Stimulated activated naive CD8-positive, alpha-beta T cell treated with anti-CD3 and anti-CD28 coated beads, Interleukin-15, Interleukin-2, amounts not matched to agents 100 ng/mL and 50 ng/mL, for 24 hours (primary cell): ENCODE measurements around the gene MED20.

Experiments used
- H3K27ac Mint-ChIP-seq: one replicate; pipeline ENCODE4 v1.8.0; 2021; ENCODE audit warnings: mild to moderate bottlenecking, mixed read lengths
- H3K27me3 Mint-ChIP-seq: one replicate; pipeline ENCODE4 v1.8.0; 2021; ENCODE audit warnings: mixed read lengths
- H3K36me3 Mint-ChIP-seq: one replicate; pipeline ENCODE4 v1.8.0; 2021; ENCODE audit warnings: low read depth, mixed read lengths
- H3K4me1 Mint-ChIP-seq: one replicate; pipeline ENCODE4 v1.8.0; 2021; ENCODE audit warnings: low read depth, mixed read lengths
- H3K4me3 Mint-ChIP-seq: one replicate; pipeline ENCODE4 v1.8.0; 2021; ENCODE audit warnings: mild to moderate bottlenecking, mixed read lengths
- H3K9me3 Mint-ChIP-seq: one replicate; pipeline ENCODE4 v1.8.0; 2021; ENCODE audit warnings: mixed read lengths

The MED20 gene, protein sequence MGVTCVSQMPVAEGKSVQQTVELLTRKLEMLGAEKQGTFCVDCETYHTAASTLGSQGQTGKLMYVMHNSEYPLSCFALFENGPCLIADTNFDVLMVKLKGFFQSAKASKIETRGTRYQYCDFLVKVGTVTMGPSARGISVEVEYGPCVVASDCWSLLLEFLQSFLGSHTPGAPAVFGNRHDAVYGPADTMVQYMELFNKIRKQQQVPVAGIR

DNA sequence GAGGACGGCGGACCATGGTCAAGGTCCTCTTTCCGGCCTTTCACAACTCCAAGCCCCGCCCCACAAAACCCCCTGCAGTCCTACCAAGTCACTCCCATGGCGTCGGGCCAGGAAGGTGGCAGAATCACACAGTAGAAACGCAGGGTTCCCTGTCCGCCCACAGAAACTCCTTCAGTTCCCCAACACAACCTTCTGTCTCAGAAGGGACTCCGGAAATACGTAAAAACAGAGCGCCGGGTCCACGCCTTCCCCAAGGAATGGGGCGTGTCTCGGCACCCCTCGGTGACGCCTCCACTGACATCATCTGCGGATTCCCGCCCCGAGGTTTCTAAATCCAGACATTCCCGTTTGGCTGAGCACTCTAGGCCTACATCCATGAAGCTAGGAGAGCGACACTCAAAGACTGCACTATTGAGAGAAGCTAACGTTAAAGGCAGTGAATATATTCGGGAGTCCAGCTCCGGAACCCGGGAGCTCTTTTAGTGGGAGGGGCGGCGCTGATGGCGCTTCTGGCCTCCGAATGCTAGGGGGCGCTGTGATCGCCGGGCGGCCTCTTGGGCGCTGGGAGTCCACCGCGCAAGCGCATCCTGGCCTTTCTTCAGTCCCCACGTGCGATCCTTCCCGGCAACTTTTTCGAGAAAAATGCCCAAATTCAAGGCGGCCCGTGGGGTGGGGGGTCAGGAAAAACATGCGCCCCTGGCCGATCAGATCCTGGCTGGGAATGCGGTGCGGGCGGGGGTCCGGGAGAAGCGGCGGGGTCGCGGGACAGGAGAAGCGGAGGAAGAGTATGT is at the start of gene MED20, which contains the start of gene BYSL:
MED20 (minus strand) TSS at position 219 of the 791 bp plus-strand sequence; CDS start at position 98, 121 bp downstream.
BYSL (plus strand) TSS at position 579 of the 791 bp plus-strand sequence; CDS start at position 643, 64 bp downstream.
- peak within 1 kb of the TSS; percentile 98 for H3K4me3 Mint-ChIP-seq
- H3K4me1 Mint-ChIP-seq = peaks cover 58% of the 10 kb centered on the region
- peak within 1 kb of the TSS; percentile 100 for H3K27ac Mint-ChIP-seq
- H3K36me3 Mint-ChIP-seq = peaks cover 39% of the 10 kb centered on the region
- H3K27me3 Mint-ChIP-seq = no peaks in the 10 kb centered on the region
- no peaks in the 10 kb centered on the region for H3K9me3 Mint-ChIP-seq

- Mint-ChIP-seq H3K4me1 (peaks cover 94% of the 10 kb centered on the region), H3K36me3 (peaks cover 4% of the 10 kb centered on the region), H3K27ac (peak overlapping the region; percentile 95), H3K27me3 (no peaks in the 10 kb centered on the region), H3K4me3 (peak overlapping the region; percentile 64), H3K9me3 (no peaks in the 10 kb centered on the region)
These were observed 49.5 kb upstream of the MED20 start for GRCh38 chr6:41970436-41970846.

GRCh38 chr6:41967312-41968287 is 46.7 kb upstream of the MED20 start:
- H3K9me3 Mint-ChIP-seq = no peaks in the 10 kb centered on the region
- H3K36me3 Mint-ChIP-seq = peaks cover 8% of the 10 kb centered on the region
- peak overlapping the region; percentile 57 for H3K4me3 Mint-ChIP-seq
- H3K27me3 Mint-ChIP-seq = no peaks in the 10 kb centered on the region
- peaks cover 93% of the 10 kb centered on the region for H3K4me1 Mint-ChIP-seq
- peak overlapping the region; percentile 95 for H3K27ac Mint-ChIP-seq

GRCh38 chr6:41966961-41967311 is 46.0 kb upstream of the MED20 start:
- no peaks in the 10 kb centered on the region for H3K27me3 Mint-ChIP-seq
- peak overlapping the region; percentile 57 for H3K4me3 Mint-ChIP-seq
- H3K36me3 Mint-ChIP-seq = peaks cover 4% of the 10 kb centered on the region
- no peaks in the 10 kb centered on the region for H3K9me3 Mint-ChIP-seq
- H3K4me1 Mint-ChIP-seq = peaks cover 94% of the 10 kb centered on the region
- H3K27ac Mint-ChIP-seq = peak overlapping the region; percentile 95

GRCh38 chr6:41966214-41966920 is 45.4 kb upstream of the MED20 start:
- Mint-ChIP-seq H3K27ac (peak overlapping the region; percentile 95), H3K27me3 (no peaks in the 10 kb centered on the region), H3K36me3 (peaks cover 9% of the 10 kb centered on the region), H3K4me3 (no peak overlapping the region), H3K4me1 (peaks cover 98% of the 10 kb centered on the region), H3K9me3 (no peaks in the 10 kb centered on the region)

GRCh38 chr6:41965429-41966213 is 44.7 kb upstream of the MED20 start:
- Mint-ChIP-seq H3K4me1 (peaks cover 97% of the 10 kb centered on the region), H3K27ac (peak overlapping the region; percentile 95), H3K4me3 (no peak overlapping the region)

GRCh38 chr6:41964201-41964887 is 43.4 kb upstream of the MED20 start:
- peaks cover 95% of the 10 kb centered on the region for H3K4me1 Mint-ChIP-seq
- no peak overlapping the region for H3K4me3 Mint-ChIP-seq
- H3K27me3 Mint-ChIP-seq = no peaks in the 10 kb centered on the region
- no peaks in the 10 kb centered on the region for H3K9me3 Mint-ChIP-seq
- H3K36me3 Mint-ChIP-seq = peaks cover 19% of the 10 kb centered on the region
- H3K27ac Mint-ChIP-seq = peak overlapping the region; percentile 86

More at GRCh38 chr6:41965429-41966213, 44.7 kb upstream of the MED20 start:
- Mint-ChIP-seq H3K27me3 (no peaks in the 10 kb centered on the region), H3K9me3 (no peaks in the 10 kb centered on the region), H3K36me3 (peaks cover 11% of the 10 kb centered on the region)

GRCh38 chr6:41963371-41963770 is 42.4 kb upstream of the MED20 start:
- peak overlapping the region; percentile 86 for H3K27ac Mint-ChIP-seq
- H3K36me3 Mint-ChIP-seq = peaks cover 28% of the 10 kb centered on the region
- peaks cover 4% of the 10 kb centered on the region for H3K9me3 Mint-ChIP-seq
- H3K4me3 Mint-ChIP-seq = no peak overlapping the region
- peaks cover 95% of the 10 kb centered on the region for H3K4me1 Mint-ChIP-seq
- no peaks in the 10 kb centered on the region for H3K27me3 Mint-ChIP-seq

- no peaks in the 10 kb centered on the region for H3K27me3 Mint-ChIP-seq
- H3K27ac Mint-ChIP-seq = peak overlapping the region; percentile 95
- H3K4me1 Mint-ChIP-seq = peaks cover 90% of the 10 kb centered on the region
- H3K4me3 Mint-ChIP-seq = no peak overlapping the region
- H3K9me3 Mint-ChIP-seq = peaks cover 4% of the 10 kb centered on the region
- H3K36me3 Mint-ChIP-seq = peaks cover 37% of the 10 kb centered on the region
These were observed 39.1 kb upstream of the MED20 start for GRCh38 chr6:41960028-41960427.

- Mint-ChIP-seq H3K36me3 (peaks cover 41% of the 10 kb centered on the region), H3K4me3 (peak overlapping the region; percentile 61), H3K9me3 (peaks cover 4% of the 10 kb centered on the region), H3K27ac (peak overlapping the region; percentile 95), H3K4me1 (peaks cover 86% of the 10 kb centered on the region), H3K27me3 (no peaks in the 10 kb centered on the region)
These were observed 37.3 kb upstream of the MED20 start for GRCh38 chr6:41958022-41958856.

GRCh38 chr6:41957117-41957516 is 36.2 kb upstream of the MED20 start:
- no peaks in the 10 kb centered on the region for H3K27me3 Mint-ChIP-seq
- H3K27ac Mint-ChIP-seq = peak overlapping the region; percentile 95
- peaks cover 81% of the 10 kb centered on the region for H3K4me1 Mint-ChIP-seq
- H3K4me3 Mint-ChIP-seq = no peak overlapping the region
- H3K36me3 Mint-ChIP-seq = peaks cover 37% of the 10 kb centered on the region
- H3K9me3 Mint-ChIP-seq = peaks cover 4% of the 10 kb centered on the region

- Mint-ChIP-seq H3K9me3 (peaks cover 4% of the 10 kb centered on the region), H3K27me3 (no peaks in the 10 kb centered on the region), H3K4me3 (no peak overlapping the region), H3K36me3 (peaks cover 28% of the 10 kb centered on the region), H3K27ac (peak overlapping the region; percentile 80), H3K4me1 (peaks cover 72% of the 10 kb centered on the region)
These were observed 34.5 kb upstream of the MED20 start for GRCh38 chr6:41955412-41955811.
